Common myeloid progenitor, CD34-positive (primary cell): ENCODE data around the gene TSPEAR.
"Not testable (repeated sequence)": the region's sequence is repeated elsewhere in the genome, so short reads cannot be mapped to it uniquely, and the experiment has no call there.

ENCODE experiments used
- CTCF ChIA-PET: fragments of 350-600 bp; sonication (Branson Sonifier 250); formaldehyde crosslinking; loops from one replicate; lab custom pipeline; 2021; ENCODE audit warnings: antibody characterized with exemption; lab: Charles Lee
- POLR2A ChIA-PET: fragments of 350-600 bp; sonication (Branson Sonifier 250); formaldehyde crosslinking; loops from one replicate; lab custom pipeline; 2021; ENCODE audit warnings: antibody characterized with exemption; lab: Charles Lee
- DNase-seq, 3 donors: peaks; one replicate each; pipeline versions ENCODE4 v3.0.0 to v3.0.0-alpha.2; 2013
- H3K27ac ChIP-seq, 2 experiments: 1 replicate in 1 of 2; 2 replicates in 1 of 2; pipeline ENCODE4 v1.7.0; 2013; ENCODE audit warnings: inconsistent platforms in 2 of 2, low read length in 2 of 2, mild to moderate bottlenecking in 2 of 2, low read depth in 1 of 2, moderate library complexity in 1 of 2; ENCODE audit not compliant: severe bottlenecking in 2 of 2, insufficient read depth in 1 of 2, poor library complexity in 1 of 2
- H3K27me3 ChIP-seq, 5 experiments: replicated peaks in 2 of 5; 1 replicate in 3 of 5; 2 replicates in 2 of 5; pipeline versions ENCODE4 v1.6.1 to v1.7.0; 2013; ENCODE audit warnings: low read length in 4 of 5, mild to moderate bottlenecking in 2 of 5, moderate library complexity in 2 of 5, inconsistent platforms in 1 of 5; ENCODE audit not compliant: insufficient read depth in 5 of 5, control insufficient read depth in 4 of 5
- H3K36me3 ChIP-seq, 4 experiments: 1 replicate in 2 of 4; 2 replicates in 2 of 4; pipeline versions ENCODE4 v1.6.1 to v1.7.0; 2013; ENCODE audit warnings: low read length in 3 of 4, control low read depth in 1 of 4, mild to moderate bottlenecking in 1 of 4; ENCODE audit not compliant: control insufficient read depth in 4 of 4, insufficient read depth in 4 of 4
- H3K4me1 ChIP-seq, 4 experiments: 1 replicate in 3 of 4; 2 replicates in 1 of 4; pipeline versions ENCODE4 v1.6.1 to v1.7.1; 2013; ENCODE audit warnings: low read length in 3 of 4, mild to moderate bottlenecking in 3 of 4, control low read depth in 1 of 4, inconsistent platforms in 1 of 4, moderate library complexity in 1 of 4; ENCODE audit not compliant: control insufficient read depth in 4 of 4, insufficient read depth in 4 of 4; ENCODE audit errors: control extremely low read depth in 1 of 4
- H3K4me3 ChIP-seq, 7 experiments: 1 replicate in 4 of 7; 2 replicates in 3 of 7; pipeline versions ENCODE4 v1.5.1 to v1.7.0; 2013; ENCODE audit warnings: mild to moderate bottlenecking in 7 of 7, low read length in 6 of 7, moderate library complexity in 6 of 7, inconsistent platforms in 2 of 7, low read depth in 2 of 7, control low read depth in 1 of 7; ENCODE audit not compliant: insufficient read depth in 4 of 7, control insufficient read depth in 1 of 7; ENCODE audit errors: extremely low read depth in 1 of 7
- H3K9me3 ChIP-seq, 5 experiments: 1 replicate in 4 of 5; 2 replicates in 1 of 5; pipeline versions ENCODE4 v1.6.1 to v1.7.1; 2013; ENCODE audit warnings: low read length in 4 of 5, mild to moderate bottlenecking in 2 of 5, inconsistent platforms in 1 of 5, low read depth in 1 of 5, moderate library complexity in 1 of 5; ENCODE audit not compliant: control insufficient read depth in 4 of 5, insufficient read depth in 2 of 5; ENCODE audit errors: control extremely low read depth in 1 of 5
- WGBS: methylation state at CpG from one replicate; pipeline ENCODE4 v1.1.5; 2013; ENCODE audit not compliant: insufficient coverage; 5-methylcytosine and 5-hydroxymethylcytosine counted together

The TSPEAR gene

DNA sequence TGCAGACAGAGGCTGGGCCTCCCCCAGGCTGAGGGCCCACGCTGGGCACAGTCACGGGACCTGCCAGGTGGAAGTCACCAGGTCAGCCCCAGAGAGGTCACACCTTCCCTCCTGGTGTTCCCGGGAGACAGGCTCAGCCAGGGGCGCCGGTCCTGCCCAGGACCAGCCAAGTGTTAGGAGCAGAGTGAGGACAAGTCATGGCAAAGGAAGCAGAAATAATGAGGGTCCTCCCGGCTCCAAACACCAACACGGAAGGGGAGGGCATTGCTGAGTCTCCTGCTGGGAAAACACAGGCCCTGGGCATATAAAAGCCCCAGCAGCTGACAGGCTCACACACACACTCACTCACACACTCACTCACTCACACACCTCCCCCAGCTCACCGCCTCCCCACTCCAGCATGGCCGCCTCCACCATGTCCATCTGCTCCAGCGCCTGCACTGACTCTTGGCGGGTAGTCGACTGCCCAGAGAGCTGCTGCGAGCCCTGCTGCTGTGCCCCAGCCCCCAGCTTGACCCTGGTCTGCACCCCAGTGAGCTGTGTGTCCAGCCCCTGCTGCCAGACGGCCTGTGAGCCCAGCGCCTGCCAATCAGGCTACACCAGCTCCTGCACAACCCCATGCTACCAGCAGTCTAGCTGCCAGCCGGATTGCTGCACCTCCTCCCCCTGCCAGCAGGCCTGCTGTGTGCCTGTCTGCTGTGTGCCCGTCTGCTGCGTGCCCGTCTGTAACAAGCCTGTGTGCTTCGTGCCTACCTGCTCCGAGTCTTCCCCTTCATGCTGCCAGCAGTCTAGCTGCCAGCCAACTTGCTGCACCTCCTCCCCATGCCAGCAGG, 74.1 kb downstream of the TSPEAR start, which contains the start of gene KRTAP10-10:
TSS of gene KRTAP10-10 (plus strand) at position 339 of the 833 bp plus-strand sequence. CDS start at position 401, 62 bp downstream.
- H3K36me3 ChIP-seq: no peaks in the 10 kb centered on the region
- H3K27me3 ChIP-seq: peaks cover 0 to 6% (median 2%) of the 10 kb centered on the region in 5 experiments
- CTCF ChIA-PET: no interaction called here
- peaks cover 1 to 19% (median 11%) of the 10 kb centered on the region in 5 experiments for H3K9me3 ChIP-seq
- H3K27ac ChIP-seq: no peak within 1 kb of the TSS
- POLR2A ChIA-PET: no interaction called here
- no peak for DNase-seq
- no peaks in the 10 kb centered on the region for H3K4me1 ChIP-seq
- WGBS: 76% methylated on average over 10 of the region's 21 CpGs
- H3K4me3 ChIP-seq: no peak within 1 kb of the TSS

DNA sequence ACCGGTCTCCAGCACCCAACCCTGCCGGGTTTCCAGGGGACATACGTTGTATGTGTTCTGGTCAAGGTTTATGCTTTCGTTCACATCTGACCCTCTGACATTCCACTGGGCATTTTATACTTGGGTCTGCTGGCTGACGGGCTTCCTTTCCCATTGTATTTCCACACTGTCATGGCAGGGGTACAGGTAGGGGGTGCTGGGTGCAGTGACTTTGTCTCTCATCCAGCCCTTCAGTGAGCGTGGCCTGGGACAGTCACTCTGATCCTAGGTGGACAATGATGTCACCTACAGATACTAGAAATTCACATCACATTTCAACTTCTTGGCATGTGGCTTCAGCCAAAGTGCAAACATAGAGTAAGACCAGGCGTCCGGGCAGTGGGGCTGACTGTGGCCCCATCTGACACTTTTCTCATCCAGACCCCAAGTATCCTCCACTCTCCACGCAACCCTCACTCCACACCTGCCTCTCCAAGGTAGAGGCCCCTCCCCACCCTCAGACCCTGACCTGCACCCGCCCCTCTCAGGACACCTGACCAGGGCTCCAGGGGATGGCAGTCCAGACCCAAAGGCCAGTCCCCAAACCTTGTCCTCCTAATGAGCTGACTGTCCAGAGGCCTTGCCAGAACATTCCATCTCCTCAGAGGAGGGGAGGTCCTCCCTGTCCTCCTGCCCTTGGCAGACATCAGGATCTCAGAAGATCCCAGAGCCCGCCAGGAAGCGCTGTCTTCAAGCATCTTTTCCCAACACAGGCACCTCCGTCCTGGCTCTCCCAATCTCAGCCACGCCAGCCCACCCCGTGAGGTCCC, 75.0 kb downstream of the TSPEAR start:
- ChIA-PET CTCF (no interaction called here), POLR2A (no interaction called here)
- Histone ChIP-seq H3K4me3 (no peak overlapping the region), H3K9me3 (peaks cover 4 to 27% (median 14%) of the 10 kb centered on the region in 5 experiments), H3K36me3 (no peaks in the 10 kb centered on the region), H3K27ac (no peak overlapping the region), H3K27me3 (peaks cover 0 to 6% (median 2%) of the 10 kb centered on the region in 5 experiments), H3K4me1 (no peaks in the 10 kb centered on the region)
- DNase-seq: no peak
- 94% methylated on average over 15 of the region's 15 CpGs for WGBS

DNA sequence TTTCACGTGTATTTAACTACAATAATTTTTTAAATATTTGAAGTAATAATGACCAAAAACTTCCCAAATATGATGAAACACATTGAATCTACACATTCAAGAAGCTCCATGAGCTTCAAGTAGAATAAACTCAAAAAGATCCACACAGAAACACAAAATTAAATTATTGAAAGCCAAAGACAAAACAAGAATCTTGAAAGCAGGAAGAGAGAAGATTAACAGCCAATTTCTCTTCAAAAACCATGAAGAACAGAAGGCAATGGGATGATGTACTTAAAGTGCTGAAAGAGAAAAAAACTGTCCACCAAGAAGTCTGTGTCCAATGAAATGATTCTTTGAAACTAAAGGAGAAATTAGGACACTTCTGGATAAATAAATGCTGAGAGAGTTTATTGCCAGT, 79.3 kb downstream of the TSPEAR start:
- CTCF ChIA-PET: no interaction called here
- peaks cover 0 to 6% (median 0%) of the 10 kb centered on the region in 5 experiments for H3K27me3 ChIP-seq

DNA sequence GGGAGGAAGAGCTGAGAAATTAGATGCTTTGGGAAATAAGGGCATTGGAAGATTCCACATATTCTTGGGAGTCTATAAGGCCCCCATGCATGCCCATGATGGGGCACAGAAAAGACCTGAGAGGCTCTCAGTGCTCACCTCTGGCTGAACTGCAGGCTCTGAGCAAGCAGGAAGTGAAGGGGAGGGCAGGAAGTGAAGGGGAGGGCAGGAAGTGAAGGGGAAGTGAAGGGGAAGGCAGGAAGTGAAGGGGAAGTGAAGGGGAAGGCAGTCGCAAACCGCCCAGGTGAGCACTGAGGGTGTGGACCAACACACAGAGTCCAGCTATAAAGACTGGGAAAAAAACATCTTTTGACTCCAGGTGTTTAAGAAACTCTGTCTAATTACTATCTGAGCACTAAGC, 80.9 kb downstream of the TSPEAR start:
- WGBS: no CpG with 5 or more reads among the region's 2 CpGs
- ChIA-PET CTCF (no interaction called here), POLR2A (no interaction called here)
- no peaks in the 10 kb centered on the region for H3K36me3 ChIP-seq
- H3K27ac ChIP-seq: no peak overlapping the region
- H3K9me3 ChIP-seq: peaks cover 3 to 29% (median 19%) of the 10 kb centered on the region in 5 experiments
- H3K4me1 ChIP-seq: no peaks in the 10 kb centered on the region
- peaks cover 0 to 8% (median 0%) of the 10 kb centered on the region in 5 experiments for H3K27me3 ChIP-seq
- no peak for DNase-seq
- H3K4me3 ChIP-seq: no peak overlapping the region

More for the DNA sequence above, 79.3 kb downstream of the TSPEAR start:
- no CpG with 5 or more reads among the region's 1 CpG for WGBS
- no peaks in the 10 kb centered on the region for H3K4me1 ChIP-seq
- no peak overlapping the region for H3K27ac ChIP-seq
- POLR2A ChIA-PET: no interaction called here
- H3K36me3 ChIP-seq: no peaks in the 10 kb centered on the region
- no peak overlapping the region for H3K4me3 ChIP-seq
- H3K9me3 ChIP-seq: peaks cover 4 to 27% (median 14%) of the 10 kb centered on the region in 5 experiments
- DNase-seq: no peak

DNA sequence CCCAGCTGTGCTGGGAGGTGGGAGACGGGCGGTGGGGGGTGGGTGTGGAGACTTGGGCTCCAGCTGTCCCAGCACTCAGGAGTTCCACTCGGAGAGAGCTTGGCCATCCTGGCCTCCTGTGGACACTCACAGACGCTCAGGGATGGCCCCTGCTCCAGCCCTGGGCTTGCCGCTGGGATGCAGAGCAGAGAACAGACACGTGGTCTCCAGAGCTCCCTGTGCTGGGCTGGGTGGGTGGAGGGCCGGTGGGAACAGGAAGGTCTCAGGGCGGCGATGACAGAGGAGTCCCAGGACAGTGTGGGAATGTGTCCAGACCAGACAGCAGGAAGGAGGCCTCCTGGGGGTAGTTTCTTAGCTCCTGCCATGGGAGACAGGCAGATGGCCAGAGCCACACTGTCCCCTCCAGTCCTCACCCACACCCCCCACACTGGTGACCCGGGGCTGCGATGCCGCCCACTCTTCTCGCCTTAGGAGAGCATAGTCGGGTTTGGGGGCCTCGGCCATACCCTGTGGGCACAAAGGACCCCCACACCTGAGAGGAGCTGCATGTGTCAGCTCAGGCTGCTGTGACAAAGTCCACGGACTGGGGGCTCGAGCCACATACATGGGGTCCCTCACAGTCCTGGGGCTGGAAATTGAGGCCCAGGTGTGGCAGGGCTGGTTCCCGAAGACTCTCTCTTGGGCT, 82.5 kb downstream of the TSPEAR start:
- DNase-seq: no peak
- ChIA-PET CTCF (no interaction called here), POLR2A (no interaction called here)
- no peaks in the 10 kb centered on the region for H3K36me3 ChIP-seq
- no peak overlapping the region for H3K4me3 ChIP-seq
- H3K4me1 ChIP-seq: no peaks in the 10 kb centered on the region
- no peak overlapping the region for H3K27ac ChIP-seq
- H3K9me3 ChIP-seq: peaks cover 4 to 40% (median 25%) of the 10 kb centered on the region in 5 experiments
- H3K27me3 ChIP-seq: peaks cover 0 to 8% (median 0%) of the 10 kb centered on the region in 5 experiments
- WGBS: 88% methylated on average over 15 of the region's 18 CpGs

DNA sequence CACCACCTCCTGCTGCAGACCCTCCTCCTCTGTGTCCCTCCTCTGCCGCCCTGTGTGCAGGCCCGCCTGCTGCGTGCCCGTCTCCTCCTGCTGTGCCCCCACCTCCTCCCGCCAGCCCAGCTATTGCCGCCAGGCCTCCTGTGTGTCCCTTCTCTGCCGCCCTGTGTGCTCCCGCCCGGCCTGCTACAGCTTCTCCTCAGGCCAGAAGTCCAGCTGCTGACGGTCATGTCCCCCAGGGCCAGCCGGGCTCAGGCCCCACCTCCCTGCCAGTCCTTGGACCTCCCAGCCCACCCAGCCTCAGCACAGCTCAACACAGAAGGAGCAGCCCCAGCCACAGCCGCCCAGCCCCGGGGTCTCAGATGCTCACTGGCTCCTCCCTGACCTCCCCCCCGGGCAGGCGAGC, 83.5 kb downstream of the TSPEAR start:
- H3K4me3 ChIP-seq, H3K27me3 ChIP-seq, H3K27ac ChIP-seq, CTCF ChIA-PET, H3K36me3 ChIP-seq, DNase-seq, H3K4me1 ChIP-seq, POLR2A ChIA-PET: not testable (repeated sequence)
- WGBS: 74% methylated on average over 5 of the region's 15 CpGs
- H3K9me3 ChIP-seq: peaks cover 6 to 50% (median 28%) of the 10 kb centered on the region in 5 experiments
